RWPE1 (cell line): ENCODE data around the gene LMO1.

ENCODE experiments used
- CTCF ChIA-PET: fragments of 350-600 bp; sonication (Branson Sonifier 250); formaldehyde crosslinking; extraction: SDS; loops from one replicate; lab custom pipeline; 2021; lab: Yijun Ruan, JAX
- POLR2A ChIA-PET: fragments of 400-600 bp; formaldehyde crosslinking; extraction: SDS; loops from one replicate; lab custom pipeline; 2020; ENCODE audit warnings: antibody characterized with exemption; ENCODE audit not compliant: low non-redundant PET; lab: Yijun Ruan, JAX
- DNase-seq: peaks from one replicate; pipeline ENCODE4 v3.0.0; 2012; ENCODE audit warnings: low spot score
- H3K27ac ChIP-seq: fragments of 450-650 bp; 2 replicates; pipeline ENCODE4 v1.5.1; 2017
- CTCF ChIP-seq: fragments of 450-650 bp; conservative IDR thresholded peaks from 2 replicates; pipeline ENCODE4 v1.5.1; 2017; ENCODE audit warnings: low read depth, mild to moderate bottlenecking

Gene LMO1

DNA sequence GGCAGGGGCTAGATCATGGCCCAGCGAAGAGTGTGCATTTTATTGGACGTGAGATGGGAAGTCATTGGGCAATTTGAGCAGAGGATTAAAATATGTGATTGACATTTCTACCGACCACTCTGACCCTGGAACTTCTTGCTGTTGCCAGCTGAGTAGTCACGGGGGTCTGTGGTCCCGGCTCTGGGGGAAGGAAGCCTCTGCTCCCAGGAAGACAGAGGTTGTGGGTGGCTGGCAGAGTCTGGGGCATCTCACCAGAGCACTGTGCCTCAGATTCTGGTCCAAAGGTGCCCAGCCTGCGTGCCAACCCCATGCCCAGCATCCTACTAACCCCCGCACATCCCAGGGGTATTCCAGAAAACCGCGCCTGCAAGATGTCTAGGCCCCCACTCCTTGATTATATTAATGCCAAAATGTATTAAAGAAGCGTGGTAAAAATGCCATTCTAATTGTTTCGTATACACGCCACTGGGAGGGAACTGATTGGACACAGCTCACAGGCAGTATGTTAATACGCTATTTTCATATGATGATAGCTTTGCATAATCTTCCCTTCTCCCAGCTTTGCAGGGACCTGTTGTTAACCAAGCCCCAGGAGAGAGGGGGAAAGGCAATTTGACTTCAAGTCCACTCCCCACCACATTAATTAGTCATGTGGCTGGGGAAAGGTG, 25.3 kb upstream of the LMO1 start:
- TF ChIP-seq CTCF: no peak
- DNase-seq: no peak
- CTCF ChIA-PET: interaction anchor here (1.3 kb wide), 1 partner anchor 25 kb away, joined by 3 read pairs; the partner anchor contains the start of gene LMO1
- no peak overlapping the region for H3K27ac ChIP-seq
- POLR2A ChIA-PET: no interaction called here

GRCh38 chr11:8288166-8288772, 24.6 kb upstream of the LMO1 start:
- POLR2A ChIA-PET: no interaction called here
- no peak for TF ChIP-seq CTCF
- H3K27ac ChIP-seq: no peak overlapping the region
- CTCF ChIA-PET: interaction anchor here (1.3 kb wide), 1 partner anchor 24 kb away, joined by 3 read pairs; the partner anchor contains the start of gene LMO1
- no peak for DNase-seq

GRCh38 chr11:8287703-8288102, 24.0 kb upstream of the LMO1 start:
- no peak overlapping the region for H3K27ac ChIP-seq
- ChIA-PET POLR2A (no interaction called here), CTCF (interaction anchor here (1.3 kb wide), 1 partner anchor 24 kb away, joined by 3 read pairs; the partner anchor contains the start of gene LMO1)
- TF ChIP-seq CTCF: no peak
- DNase-seq: no peak

DNA sequence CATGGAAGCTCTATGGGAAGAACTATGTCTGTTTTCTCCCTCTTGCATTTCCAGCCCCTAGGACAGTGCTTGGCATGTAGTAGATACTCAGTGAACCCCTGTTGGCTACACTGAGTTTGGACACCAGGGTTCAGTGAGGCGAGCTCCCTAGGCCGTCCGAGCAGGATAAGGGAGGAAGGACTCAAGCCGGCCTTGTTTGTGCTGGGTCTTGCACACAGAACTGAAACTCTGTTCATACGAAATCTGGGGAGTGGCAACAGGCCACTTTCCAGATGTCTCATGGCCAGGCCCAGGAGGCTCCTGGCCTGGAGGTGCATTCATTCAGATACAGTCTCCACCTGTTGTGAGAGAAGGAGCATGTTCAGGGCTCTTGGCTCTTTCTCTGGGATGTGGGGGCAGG, 23.6 kb upstream of the LMO1 start:
- CTCF ChIA-PET: no interaction called here
- no peak for TF ChIP-seq CTCF
- H3K27ac ChIP-seq: no peak overlapping the region
- POLR2A ChIA-PET: no interaction called here
- no peak for DNase-seq

DNA sequence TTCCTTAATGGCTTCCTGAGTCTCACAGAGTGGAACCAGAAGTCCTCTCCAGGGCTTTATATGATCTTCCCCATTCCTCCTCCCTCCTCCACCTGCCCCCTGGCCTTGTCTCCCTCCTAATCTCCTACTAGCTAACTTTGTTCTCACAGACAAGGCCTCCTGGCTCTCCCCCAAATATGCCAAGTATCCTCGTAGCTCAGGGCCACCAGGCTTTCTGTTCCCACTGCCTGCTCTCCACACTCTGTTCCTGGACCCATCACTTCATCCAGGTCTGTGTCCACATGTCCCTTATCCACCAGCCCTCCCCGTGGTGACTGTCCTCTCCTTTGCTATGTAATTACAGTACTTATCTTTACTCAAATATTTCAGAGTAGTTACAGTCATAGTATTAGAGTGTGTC, 23.2 kb upstream of the LMO1 start:
- no peak for TF ChIP-seq CTCF
- H3K27ac ChIP-seq: no peak overlapping the region
- ChIA-PET CTCF (no interaction called here), POLR2A (no interaction called here)
- no peak for DNase-seq

GRCh38 chr11:8285796-8286195, 22.1 kb upstream of the LMO1 start:
- no peak for TF ChIP-seq CTCF
- ChIA-PET CTCF (interaction anchor here (0.6 kb wide), 1 partner anchor 114 kb away, joined by 3 read pairs; no protein-coding TSS in a partner anchor), POLR2A (no interaction called here)
- H3K27ac ChIP-seq: no peak overlapping the region
- no peak for DNase-seq
